ENCODE data around the gene BMP2K.

DNA sequence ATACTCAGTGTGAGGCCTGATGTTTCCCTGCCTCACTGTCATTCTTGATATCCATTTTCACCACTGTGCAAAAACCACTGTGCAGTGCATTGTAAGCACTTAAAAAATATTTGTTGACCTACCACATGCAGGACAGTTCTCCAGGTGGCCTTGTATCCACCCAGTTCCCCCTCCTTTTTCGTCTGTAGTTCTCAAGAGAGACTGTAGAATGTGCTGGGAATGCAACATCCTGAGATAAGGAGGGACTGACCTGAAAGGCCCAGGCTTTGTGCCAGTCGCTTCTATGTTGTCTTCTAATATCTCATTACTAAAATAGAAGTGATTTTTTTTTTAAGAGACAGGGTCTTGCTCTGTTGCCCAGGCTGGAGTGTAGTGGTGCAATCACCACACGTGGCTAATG is 184.8 kb downstream of the BMP2K start:
- TF ChIP-seq, protein P1, sequence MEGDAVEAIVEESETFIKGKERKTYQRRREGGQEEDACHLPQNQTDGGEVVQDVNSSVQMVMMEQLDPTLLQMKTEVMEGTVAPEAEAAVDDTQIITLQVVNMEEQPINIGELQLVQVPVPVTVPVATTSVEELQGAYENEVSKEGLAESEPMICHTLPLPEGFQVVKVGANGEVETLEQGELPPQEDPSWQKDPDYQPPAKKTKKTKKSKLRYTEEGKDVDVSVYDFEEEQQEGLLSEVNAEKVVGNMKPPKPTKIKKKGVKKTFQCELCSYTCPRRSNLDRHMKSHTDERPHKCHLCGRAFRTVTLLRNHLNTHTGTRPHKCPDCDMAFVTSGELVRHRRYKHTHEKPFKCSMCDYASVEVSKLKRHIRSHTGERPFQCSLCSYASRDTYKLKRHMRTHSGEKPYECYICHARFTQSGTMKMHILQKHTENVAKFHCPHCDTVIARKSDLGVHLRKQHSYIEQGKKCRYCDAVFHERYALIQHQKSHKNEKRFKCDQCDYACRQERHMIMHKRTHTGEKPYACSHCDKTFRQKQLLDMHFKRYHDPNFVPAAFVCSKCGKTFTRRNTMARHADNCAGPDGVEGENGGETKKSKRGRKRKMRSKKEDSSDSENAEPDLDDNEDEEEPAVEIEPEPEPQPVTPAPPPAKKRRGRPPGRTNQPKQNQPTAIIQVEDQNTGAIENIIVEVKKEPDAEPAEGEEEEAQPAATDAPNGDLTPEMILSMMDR (IDR thresholded peaks at IDR 0.05; ENCODE audit: low read depth, low read length, missing input control), result no peak
- TF ChIP-seq, protein P2, sequence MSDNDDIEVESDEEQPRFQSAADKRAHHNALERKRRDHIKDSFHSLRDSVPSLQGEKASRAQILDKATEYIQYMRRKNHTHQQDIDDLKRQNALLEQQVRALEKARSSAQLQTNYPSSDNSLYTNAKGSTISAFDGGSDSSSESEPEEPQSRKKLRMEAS (IDR thresholded peaks at IDR 0.05), result no peak
- no peak for TF ChIP-seq RXRA (IDR thresholded peaks at IDR 0.05)
- no peak for TF ChIP-seq EGR1 (IDR thresholded peaks at IDR 0.05; ENCODE audit: low read depth in 2 of 2)
- TF ChIP-seq TAF1 (conservative IDR thresholded peaks at IDR 0.05), result no peak
- TF ChIP-seq SP1 (IDR thresholded peaks at IDR 0.05), result no peak
